IgD-negative memory B cell (primary cell): ENCODE results near the gene TPST1. TPM values are rescaled to one million over a fixed set of nuclear protein-coding genes. Genes with fewer than 3 reads are reported as not detected.
A peak's percentile ranks its signal among the peaks of the same experiment; 100 is the strongest.
"Not testable (repeated sequence)": the region's sequence is repeated elsewhere in the genome, so short reads cannot be mapped to it uniquely, and the experiment has no call there.

ENCODE experiments used
- H3K27ac Mint-ChIP-seq, 3 donors: one replicate each; pipeline ENCODE4 v1.8.0; 2020 to 2022; ENCODE audit warnings: mild to moderate bottlenecking in 3 of 3, mixed read lengths in 3 of 3, moderate library complexity in 1 of 3
- H3K27me3 Mint-ChIP-seq: one replicate; pipeline ENCODE4 v1.8.0; 2021; ENCODE audit warnings: mixed read lengths
- H3K36me3 Mint-ChIP-seq: one replicate; pipeline ENCODE4 v1.8.0; 2020; ENCODE audit warnings: mild to moderate bottlenecking, mixed read lengths
- H3K4me1 Mint-ChIP-seq, 3 donors: one replicate each; pipeline ENCODE4 v1.8.0; 2020 to 2022; ENCODE audit warnings: mixed read lengths in 3 of 3, mild to moderate bottlenecking in 1 of 3
- H3K4me3 Mint-ChIP-seq, 4 donors: one replicate each; pipeline ENCODE4 v1.8.0; 2020 to 2022; ENCODE audit warnings: mild to moderate bottlenecking in 4 of 4, mixed read lengths in 4 of 4, moderate library complexity in 3 of 4
- H3K9me3 Mint-ChIP-seq, 3 donors: one replicate each; pipeline ENCODE4 v1.8.0; 2020 to 2021; ENCODE audit warnings: mixed read lengths in 3 of 3, mild to moderate bottlenecking in 1 of 3
- polyA plus RNA-seq: library from polyadenylated mRNA; unstranded; fragments of 300-500 nt; fragmentation: Illumina TruSeq; gene quantifications from one replicate; pipeline ENCODE4 v1.2.3, GENCODE V29; 2021

TPST1 gene
- polyA plus RNA-seq, 1 donor from 2014 or later: 4.5 TPM

DNA sequence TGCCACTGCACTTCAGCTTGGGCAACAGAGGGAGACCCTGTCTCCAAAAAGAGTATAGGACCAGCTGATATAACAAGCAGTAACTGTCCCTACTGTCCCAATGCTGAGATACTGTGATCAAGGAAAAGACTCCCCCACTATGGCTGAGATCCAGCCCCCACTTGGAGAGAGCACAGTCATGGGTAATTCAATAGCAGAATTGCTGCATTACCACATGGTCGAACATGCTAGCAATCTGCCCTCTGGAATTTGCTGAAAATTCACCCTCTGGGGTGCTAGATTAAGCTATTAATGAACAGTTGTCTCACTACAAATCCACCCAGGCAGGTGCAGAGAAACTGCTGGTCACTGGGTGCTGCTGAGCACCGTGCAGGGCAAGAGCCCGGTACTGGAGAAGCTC lies 196.8 kb downstream of the TPST1 start:
- Mint-ChIP-seq H3K36me3 (peaks cover 18% of the 10 kb centered on the region), H3K9me3 (peaks cover 4 to 10% (median 8%) of the 10 kb centered on the region in 3 donors)
- not testable (repeated sequence) for H3K27ac Mint-ChIP-seq, H3K27me3 Mint-ChIP-seq, H3K4me1 Mint-ChIP-seq, H3K4me3 Mint-ChIP-seq

DNA sequence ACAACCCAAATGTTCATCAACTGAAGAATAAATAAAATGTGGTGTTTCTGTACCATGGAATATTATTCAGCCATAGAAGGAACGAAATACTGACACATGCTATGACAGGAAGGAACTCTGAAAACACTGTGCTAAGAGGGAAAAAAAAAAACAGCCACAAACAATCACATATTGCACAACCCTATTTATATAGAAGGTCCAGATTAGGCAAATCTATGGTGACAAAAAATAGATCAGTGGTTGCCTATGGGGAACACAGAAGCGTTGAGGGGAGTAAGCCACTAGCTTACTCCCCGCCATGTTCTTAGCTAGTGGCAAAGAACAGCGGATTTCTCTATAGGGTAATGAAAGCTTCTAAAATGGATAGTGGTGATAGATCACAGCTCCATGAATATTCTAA lies 198.4 kb downstream of the TPST1 start:
- peaks cover 18% of the 10 kb centered on the region for H3K36me3 Mint-ChIP-seq
- H3K4me1 Mint-ChIP-seq: peaks cover 0 to 2% (median 0%) of the 10 kb centered on the region in 3 donors
- H3K27ac Mint-ChIP-seq: no peak overlapping the region
- H3K4me3 Mint-ChIP-seq: no peak overlapping the region
- H3K27me3 Mint-ChIP-seq: no peaks in the 10 kb centered on the region
- peaks cover 4 to 10% (median 8%) of the 10 kb centered on the region in 3 donors for H3K9me3 Mint-ChIP-seq

DNA sequence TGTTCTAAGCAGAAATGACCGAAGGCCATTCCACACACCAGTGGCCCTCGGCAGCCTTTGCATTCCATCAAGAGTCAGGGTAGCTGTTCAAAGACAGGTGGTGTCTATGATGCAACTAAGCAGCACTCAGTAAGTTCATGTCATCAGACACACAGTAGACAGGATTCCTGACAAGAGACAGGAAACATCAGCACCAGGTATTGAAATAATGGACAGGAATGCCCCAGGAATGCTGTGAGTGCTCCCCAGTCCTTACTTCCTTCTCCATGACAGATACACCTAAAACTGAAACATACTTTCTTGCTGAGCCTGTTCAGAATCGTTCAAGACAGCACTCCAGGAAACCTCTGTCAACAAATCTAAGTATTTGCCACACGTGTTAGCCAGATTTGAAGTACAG lies 204.4 kb downstream of the TPST1 start:
- no peaks in the 10 kb centered on the region for H3K9me3 Mint-ChIP-seq

More for the DNA sequence above, 204.4 kb downstream of the TPST1 start:
- H3K4me1 Mint-ChIP-seq: peaks cover 2 to 10% (median 5%) of the 10 kb centered on the region in 3 donors
- no peaks in the 10 kb centered on the region for H3K27me3 Mint-ChIP-seq
- H3K27ac Mint-ChIP-seq: peak overlapping the region in 1 of 3 donors; percentile 54
- H3K4me3 Mint-ChIP-seq: no peak overlapping the region
- no peaks in the 10 kb centered on the region for H3K36me3 Mint-ChIP-seq

Other genes starting within 250 kb of the TPST1 start
- 51.2 TPM for gene GUSB, start 223.1 kb upstream of the TPST1 start, polyA plus RNA-seq
- gene ASL, start 129.5 kb upstream of the TPST1 start, polyA plus RNA-seq: 21.8 TPM
- gene CRCP, start 90.5 kb upstream of the TPST1 start, polyA plus RNA-seq: 51.2 TPM